NCI-H524 treated with DMSO at 0.1 percent for 48 hours (cell line): ENCODE measurements around the gene ADARB2.
"Not testable (repeated sequence)": the region's sequence is repeated elsewhere in the genome, so short reads cannot be mapped to it uniquely, and the experiment has no call there.

Source experiments
- DNase-seq: peaks from one replicate; lab custom pipeline; 2025; lab: John Stamatoyannopoulos, UW

Gene ADARB2

DNA sequence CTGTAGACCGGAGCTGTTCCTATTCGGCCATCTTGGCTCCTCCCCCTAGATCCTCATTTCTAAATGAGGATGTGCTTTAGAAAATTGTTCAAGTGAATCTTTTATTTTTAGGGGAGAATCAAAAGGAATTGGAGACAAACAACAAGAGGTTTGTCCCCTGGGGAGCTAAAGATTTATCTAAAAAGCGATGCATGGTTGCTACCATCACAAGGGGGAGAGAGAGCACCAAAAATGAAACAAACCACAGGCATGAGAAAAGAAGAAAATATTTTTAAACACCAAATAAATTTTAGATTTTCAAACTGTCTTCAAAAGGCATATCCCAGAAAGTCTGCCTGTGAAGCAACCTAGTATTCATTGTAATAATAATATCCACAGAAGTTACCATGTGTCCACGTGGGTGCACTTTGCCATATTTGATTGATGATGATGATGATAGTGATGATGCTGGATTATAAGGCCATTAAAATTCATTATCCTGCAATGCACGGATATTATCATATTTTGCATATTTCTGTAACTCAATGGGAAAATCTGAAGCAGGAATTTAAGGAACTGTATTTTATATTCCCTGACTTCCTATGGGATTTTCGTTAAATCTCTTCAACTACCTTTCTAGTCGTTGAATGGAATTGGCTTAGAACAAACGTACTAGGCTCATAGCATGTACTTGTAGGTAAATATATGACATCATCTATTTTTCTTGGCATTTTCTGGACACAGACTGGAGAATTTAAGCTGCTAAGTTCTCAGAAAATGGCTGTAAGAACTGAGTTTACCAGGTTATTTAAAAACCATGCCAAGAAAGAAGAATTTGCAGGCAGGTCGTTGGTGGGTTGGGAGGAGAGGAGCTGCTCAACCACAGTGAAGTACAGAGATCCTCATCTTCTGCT is 509.6 kb downstream of the ADARB2 start:
- no peak for DNase-seq

DNA sequence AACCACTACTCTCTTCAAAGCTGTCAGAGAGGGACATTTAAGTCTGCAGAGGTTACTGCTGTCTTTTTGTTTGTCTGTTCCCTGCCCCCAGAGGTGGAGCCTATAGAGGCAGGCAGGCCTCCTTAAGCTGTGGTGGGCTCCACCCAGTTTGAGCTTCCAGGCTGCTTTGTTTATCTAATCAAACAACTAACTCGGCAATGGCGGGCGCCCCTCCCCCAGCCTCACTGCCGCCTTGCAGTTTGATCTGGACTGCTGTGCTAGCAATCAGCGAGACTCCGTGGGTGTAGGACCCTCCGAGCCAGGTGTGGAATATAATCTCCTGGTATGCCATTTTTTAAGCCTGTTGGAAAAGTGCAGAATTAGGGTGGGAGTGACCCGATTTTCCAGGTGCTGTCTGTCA is 510.4 kb downstream of the ADARB2 start:
- not testable (repeated sequence) for DNase-seq

DNA sequence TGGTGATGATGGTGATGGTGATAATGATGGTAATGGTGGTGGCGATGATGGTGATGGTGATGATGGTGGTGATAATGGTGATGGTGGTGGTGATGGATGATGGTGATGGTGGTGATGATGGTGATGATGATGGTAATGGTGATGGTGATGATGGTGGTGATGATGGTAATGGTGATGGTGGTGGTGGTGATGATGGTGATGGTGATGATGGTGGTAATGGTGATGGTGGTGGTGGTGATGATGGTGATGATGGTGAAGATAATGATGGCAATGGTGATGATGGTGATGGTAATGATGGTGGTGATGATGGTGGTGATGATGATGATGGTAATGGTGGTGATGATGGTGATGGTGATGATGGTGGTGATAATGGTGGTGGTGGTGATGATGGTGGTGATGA is 517.5 kb downstream of the ADARB2 start:
- DNase-seq = not testable (repeated sequence)

DNA sequence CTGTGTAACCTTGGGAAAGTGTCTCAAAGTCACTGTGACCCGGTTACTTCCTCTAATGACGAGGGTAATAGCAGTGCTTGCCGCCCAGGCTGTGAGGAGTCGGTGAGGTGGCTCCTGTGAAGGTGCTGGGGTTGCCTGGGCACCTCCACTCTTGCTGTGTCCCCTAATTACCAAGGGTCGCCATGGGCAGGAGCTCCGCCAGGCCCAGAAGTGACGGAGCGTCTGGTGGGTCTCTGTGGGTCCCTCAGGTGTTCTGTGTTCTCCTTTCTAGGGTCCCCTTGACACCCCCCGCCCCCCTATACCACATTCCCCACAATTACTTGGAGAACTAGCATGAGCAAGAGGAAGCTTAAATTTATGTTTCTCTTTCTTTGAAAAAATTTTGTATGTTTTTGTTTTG is 519.7 kb downstream of the ADARB2 start:
- DNase-seq = no peak

DNA sequence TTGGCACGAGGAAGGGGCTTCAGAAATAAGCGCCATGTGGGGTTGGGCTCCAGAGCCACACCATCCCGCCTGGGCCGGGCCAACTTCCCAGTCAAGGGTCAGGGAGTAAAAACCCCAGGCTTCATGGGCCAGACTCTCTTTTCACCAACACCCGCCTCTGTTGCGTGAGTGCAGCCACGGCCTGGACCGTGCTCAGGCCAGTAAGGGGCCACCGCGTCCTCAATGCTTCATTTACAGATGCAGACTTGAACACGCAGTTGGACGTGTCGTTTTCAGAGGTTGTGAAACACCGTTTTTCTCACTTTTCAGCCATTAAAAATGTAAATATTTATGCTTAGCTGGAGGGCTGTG is 520.1 kb downstream of the ADARB2 start:
- no peak for DNase-seq

DNA sequence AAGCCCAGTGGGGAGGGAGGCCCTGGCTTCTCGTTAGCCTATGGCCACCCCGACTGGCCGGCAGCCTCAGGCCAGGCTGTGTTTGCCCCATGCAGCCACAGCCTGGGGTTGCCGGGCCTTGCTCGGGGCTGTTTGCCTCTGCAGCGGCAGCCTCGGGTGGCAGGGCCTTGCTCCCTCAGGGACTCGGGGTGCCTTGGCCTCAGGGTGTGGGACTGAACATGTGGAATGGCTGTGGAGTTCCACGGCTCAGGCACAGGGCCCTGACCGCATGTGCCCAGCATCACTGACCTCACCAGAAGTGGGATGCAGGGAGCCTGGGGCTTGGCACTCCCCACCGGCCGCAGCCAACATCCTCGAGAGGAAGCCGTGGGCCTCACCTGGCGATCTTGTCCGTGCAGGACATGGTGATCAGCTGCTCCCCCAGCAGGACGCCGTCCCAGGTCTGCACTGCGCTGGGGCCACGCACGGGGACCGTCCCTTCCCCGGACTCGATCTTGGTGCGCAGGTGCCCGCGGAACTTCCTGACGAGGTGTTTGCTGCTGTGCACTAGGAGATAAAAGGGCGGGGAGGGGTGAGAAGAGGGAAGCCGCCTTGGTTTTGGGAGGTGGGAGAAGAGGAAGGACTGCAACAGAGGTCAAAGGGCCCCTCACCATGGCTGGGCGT is 520.6 kb downstream of the ADARB2 start:
- no peak for DNase-seq

DNA sequence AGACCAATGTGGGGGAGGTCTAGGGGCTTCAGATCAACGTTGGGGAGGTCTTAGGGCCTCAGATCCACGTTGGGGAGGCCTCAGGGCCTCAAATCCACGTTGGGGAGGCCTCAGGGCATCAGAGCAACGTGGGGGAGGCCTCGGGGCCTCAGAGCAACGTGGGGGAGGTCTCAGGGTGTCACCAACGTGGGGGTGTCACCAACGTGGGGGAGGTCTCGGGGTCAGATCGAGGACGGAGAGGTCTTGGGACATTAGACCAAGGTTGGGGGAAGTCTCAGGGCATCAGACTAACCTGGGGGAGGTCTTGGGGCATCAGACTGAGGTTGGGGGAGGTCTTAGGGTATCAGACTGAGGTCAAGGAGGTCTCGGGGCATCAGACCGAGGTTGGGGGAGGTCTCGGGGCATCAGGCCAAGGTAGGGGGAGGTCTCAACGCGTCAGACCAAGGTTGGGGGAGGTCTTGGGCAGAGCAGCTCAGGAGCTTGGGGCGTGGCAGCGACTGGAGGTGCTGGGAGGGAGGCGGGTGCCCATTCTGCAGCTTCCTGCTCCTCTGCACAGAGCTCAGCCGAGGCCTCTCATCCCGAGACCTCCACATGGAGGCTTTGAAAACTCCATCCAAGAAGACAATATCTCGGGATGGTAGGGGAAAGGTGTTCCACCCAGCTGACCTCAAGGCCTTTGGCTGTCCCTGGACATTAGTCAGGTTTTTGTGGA is 521.3 kb downstream of the ADARB2 start:
- DNase-seq = no peak

DNA sequence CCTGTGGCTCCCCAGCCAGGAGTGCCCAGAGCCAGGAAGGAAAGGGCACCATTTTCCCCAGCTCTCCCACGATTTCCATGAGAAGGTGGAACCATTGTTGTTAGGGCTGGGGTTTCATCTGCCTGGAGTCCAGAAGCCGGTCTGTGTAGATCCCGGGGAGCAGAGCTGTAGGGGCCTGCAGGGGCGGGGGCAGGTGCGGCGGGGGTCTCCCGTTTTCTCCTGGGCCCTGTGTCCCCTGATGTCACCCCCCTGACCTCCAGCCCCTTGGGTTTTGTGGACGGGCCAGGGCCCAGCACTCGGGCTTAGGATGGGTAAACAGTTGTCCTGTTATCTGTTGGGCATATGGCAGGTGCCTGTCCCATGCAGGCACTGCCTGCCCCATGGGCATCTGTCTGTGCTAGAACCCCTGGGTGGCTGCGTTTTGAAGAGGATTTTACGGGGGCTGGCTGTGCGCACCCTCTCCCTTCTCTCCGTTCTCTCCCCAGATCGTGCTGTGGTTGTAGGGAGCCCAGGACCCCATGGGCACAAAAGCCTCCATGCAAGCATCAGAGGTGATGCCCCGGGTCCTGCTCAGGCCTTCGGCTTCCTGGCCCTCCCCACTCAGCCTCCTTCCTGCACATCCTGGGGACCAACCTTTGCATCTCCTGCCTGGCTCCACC is 522.3 kb downstream of the ADARB2 start:
- no peak for DNase-seq

DNA sequence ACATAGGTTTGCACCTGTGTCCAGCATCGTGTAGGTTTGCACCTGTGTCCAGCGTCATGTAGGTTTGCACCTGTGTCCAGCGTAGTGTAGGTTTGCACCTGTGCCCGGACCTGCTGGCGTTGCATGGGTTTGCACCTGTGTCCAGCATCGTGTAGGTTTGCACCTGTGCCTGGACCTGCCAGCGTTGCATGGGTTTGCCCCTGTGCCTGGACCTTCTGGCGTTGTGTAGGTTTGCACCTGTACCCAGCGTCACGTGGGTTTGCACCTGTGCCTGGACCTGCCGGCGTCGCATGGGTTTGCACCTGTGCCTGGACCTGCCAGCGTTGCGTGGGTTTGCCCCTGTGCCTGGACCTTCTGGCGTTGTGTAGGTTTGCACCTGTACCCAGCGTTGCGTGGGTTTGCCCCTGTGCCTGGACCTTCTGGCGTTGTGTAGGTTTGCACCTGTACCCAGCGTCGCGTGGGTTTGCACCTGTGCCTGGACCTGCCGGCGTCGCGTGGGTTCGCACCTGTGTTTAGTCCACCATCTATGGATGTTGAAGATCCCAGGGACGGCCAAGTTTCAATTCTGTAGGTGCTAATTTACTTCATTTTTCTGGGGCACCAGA is 523.2 kb downstream of the ADARB2 start:
- DNase-seq = no peak

DNA sequence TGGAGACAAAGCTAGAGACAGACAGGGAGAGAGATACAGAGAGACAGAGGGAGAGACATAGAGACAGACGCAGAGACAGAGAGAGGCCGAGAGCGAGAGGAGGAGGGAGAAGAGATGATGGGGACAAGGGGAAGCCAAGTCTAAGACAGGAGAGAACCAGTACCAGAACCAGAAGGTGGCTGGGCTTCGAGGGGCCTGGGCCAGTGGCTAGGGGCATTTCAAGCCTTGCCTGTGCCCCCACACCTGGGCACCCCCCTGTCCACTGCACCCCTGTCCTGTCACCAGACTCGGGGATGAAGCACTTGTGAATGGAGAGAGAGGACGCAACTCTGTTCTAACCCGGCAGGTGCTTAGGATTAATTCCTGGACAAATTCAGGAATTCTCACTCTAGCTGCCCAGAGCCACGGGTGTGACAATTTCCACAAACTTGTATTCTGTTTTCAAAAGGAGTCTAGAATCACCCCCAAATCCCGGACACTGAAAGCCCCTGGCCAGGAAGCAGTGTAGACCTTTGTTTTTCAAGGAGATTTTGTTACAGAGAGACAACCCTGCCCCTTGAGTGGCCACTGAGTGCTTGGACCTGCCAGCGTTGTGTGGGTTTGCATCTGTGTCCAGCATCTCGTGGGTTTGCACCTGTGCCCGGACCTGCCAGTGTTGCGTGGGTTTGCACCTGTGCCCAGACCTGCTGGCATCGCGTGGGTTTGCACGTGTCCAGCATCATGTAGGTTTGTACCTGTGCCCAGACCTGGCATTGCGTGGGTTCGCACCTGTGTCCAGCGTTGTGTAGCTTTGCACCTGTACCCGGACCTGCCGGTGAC is 523.9 kb downstream of the ADARB2 start:
- DNase-seq = no peak

DNA sequence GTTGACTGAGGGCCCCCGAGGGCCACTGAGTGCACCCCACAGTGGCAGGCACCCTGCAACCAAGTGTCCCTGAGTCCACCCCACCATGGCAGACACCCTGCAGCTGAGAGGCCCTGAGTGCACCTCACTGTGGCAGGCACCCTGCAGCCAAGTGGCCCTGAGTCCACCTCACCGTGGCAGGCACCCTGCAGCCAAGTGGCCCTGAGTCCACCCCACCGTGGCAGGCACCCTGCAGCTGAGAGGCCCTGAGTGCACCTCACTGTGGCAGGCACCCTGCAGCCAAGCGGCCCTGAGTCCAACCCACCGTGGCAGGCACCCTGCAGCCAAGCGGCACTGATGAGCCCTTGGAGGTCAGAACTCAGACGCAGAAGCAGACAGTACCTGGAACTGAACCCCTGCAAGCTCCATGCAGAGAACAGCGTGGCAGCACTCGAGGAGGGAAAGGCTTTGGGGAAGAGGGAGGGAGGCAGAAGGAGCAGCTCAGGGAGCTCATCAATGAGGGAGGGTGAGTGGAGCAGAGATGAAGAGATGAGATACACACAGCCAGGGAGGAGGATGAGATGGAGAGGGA is 524.7 kb downstream of the ADARB2 start:
- no peak for DNase-seq

DNA sequence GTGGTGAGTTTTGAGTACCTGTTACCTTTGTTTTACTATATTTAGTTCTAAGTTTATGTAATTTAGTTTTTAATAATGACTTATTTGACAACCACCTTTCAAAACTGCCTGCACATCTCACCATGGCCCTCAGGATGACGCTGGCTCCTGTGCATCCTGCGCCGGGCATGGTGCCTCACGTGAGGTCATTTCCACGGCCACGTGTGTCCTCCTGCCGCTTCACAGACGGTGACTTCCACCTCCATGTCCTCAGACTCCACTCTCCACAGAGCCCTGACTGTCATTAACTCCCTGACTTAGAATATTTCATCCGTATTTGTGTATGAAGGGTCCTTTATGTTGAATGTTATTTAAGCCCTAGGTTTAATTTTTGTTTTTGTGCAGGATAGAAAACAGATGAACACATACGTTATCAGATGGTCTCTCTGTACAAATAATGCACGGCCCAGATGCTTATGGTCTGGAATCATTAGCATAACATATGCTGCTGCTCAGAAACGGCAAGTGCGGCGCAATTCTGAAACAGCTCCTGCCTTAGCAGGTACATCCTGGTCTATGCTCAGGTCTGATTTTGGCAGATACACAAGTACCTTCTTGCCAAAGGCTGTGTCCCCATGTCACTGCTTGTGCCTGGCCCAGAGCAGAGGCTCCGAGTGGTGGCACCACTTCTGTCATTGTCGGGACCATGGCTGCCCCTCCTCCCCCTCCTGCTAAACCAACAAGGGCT is 525.3 kb downstream of the ADARB2 start:
- DNase-seq = no peak

DNA sequence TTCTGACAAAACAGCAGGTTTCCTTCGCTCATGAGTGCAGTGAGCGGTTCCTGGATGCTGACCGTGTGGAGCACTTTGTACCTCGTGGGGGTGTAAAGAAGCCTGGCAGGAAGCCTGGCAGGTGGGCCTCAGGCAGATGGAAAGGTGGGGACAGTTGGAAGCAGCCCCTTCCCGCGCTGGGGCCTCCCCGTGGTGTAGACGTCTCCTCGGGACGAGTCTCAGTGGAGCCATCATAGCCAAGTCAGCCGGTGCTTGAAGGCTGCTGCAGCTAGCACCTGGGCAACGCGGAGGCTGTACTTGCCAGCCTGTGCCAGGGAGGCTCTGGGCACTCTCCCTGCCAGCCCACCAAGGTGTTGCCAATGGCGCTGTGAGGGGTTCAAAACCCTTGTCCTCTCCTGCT is 526.7 kb downstream of the ADARB2 start:
- DNase-seq = no peak

DNA sequence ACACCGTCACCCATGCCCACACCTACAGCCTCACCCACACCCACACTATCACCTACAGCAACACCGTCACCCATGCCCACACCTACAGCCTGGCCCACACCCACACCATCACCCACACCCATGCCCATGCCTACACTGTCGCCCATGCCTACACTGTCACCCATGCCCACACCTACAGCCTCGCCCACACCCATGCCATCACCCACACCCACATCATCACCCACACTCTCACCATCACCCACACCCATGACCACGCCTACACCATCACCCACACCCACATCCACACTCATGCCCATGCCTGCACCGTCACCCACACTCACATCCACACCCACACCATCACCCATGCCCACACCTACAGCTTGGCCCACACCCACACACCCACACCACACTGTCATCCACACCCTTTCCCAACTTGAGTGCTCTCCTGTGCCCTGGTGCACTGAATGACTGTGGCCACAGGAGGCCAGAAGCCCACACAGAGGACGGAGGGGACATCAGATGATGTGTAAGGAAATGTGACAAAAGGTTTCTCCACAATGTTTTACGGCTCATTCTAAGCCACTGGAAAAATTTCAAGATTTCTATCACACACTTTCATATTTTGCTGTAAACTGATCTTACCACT is 527.9 kb downstream of the ADARB2 start:
- DNase-seq = no peak

DNA sequence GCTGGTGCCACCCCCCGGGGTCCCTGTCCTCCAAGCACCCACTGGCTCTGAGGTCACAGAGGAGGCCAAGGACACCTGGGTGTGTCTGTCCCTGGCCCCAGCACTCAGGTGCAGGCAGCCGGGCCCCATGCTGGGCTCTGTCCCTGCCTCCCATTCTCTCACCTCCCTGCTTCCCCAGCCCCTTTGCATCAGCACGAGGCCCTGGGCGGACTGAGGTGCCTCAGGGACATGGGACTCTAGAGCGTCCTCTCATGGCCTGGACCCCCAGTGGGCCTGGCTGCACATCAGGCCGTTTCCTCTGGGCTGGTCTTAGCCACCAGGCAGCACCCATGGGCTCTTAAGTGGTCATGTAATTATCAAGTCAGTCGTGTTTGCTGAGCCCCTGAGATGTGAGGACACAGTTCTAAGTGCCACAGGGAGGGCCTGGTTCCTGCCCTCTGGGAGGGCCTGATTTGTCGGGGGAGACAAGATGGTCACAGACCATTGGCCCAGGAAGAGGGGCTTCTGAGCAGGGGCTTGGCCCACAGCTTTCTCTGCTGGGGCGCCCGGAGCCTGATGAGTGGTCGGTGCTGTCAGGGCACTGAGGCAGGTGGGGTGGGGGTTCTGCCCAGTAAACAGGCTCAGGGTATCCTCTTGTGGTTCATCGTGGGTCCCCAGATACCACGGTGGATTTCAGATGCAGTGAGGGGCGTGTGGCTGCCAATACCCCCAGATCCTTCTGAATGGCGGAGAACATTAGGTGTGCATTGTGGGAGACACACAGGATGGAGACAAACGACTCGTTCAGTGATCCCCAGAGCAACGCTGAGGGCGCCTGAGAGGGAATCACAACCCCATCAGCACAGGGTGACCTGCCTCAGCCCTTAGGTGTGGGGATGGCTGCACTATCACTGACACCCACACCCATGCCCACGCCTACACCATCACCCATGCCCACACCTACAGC is 528.7 kb downstream of the ADARB2 start:
- DNase-seq = no peak

DNA sequence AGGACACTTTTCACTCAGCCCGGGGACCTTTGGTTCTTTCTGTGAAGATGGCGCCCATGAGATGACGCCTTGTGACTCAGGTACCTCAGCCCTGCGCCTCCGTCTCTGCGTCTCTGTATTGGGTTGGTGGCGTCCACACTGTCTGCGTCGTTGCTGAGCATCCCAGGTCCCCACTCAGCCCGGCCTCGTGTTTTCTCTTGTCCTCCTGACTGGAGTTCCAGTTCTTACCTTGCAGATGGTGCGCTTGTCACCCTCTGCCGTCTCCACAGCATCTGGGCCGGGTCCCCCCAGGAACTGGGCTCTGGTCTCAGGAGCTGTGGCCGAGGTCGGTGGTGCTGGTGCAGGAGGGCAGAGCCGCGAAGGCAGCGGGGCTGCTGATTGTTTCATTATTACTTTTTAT is 530.7 kb downstream of the ADARB2 start:
- no peak for DNase-seq

DNA sequence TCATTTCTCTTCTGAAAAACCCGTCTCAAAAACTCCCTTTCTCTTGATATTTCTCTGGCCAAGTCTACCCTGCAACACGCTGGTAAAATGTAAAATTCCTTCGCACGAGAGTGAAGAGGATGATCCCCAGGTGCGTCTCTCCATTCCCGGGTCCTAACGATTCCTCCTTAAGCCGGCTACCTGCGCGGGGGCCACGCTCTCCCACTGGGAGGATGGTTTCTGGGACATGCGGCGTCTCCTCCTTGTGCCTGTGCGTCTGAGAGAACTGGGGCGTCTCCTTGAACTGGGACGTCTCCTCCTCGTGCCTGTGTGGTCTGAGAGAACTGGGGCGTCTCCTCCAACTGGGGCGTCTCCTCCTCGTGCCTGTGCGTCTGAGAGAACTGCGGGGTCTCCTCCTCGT is 531.2 kb downstream of the ADARB2 start:
- DNase-seq = no peak

DNA sequence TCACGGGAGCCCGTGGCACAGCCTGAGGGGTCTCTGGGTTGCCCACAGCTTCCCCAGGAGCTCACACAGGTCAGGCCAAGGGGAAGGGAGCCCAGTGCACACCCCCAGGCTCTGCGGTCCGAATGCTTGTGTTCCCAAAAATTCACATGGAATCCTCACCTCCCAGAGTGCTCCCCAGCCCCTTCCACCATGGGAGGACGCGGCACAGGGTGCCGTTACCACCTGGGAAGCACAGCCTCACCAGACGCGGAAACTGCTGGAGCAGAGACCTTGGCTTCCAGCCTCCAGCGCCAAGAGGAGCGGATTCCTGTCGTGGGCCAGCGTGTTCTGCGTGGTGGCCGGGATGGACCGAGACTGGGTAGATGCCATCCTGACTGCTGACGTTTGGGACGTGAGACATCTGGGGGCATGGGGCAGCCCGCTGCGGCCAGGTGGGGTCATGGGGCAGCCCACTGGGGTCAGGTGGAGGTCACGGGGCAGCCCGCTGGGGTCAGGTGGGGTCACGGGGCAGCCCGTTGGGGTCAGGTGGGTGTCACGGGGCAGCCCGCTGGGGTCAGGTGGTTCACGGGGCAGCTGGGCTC is 531.8 kb downstream of the ADARB2 start:
- no peak for DNase-seq
